Muscle layer of duodenum (tissue), 2 donors: ENCODE measurements around the gene ZNF215.
A peak's percentile ranks its signal among the peaks of the same experiment; 100 is the strongest.
"Not testable (repeated sequence)": the region's sequence is repeated elsewhere in the genome, so short reads cannot be mapped to it uniquely, and the experiment has no call there.

Experiments used
- H3K27ac ChIP-seq: one replicate; pipeline ENCODE4 v1.7.0; 2013; ENCODE audit warnings: mild to moderate bottlenecking, low read length
- H3K27me3 ChIP-seq: one replicate; pipeline ENCODE4 v1.7.0; 2013; ENCODE audit warnings: low read depth, mild to moderate bottlenecking, control low read depth, low read length
- H3K36me3 ChIP-seq, 2 donors: one replicate each; pipeline ENCODE4 v1.7.0; 2013; ENCODE audit warnings: low read length in 2 of 2, control low read depth in 1 of 2, mild to moderate bottlenecking in 1 of 2; ENCODE audit not compliant: insufficient read depth in 2 of 2, control insufficient read depth in 1 of 2
- H3K4me1 ChIP-seq, 2 donors: one replicate each; pipeline ENCODE4 v1.7.0; 2013; ENCODE audit warnings: low read length in 2 of 2, mild to moderate bottlenecking in 2 of 2, control low read depth in 1 of 2, moderate library complexity in 1 of 2; ENCODE audit not compliant: insufficient read depth in 2 of 2, control insufficient read depth in 1 of 2
- H3K4me3 ChIP-seq, 2 donors: one replicate each; pipeline ENCODE4 v1.7.0; 2013; ENCODE audit warnings: low read length in 2 of 2, low read depth in 1 of 2, mild to moderate bottlenecking in 1 of 2
- H3K9me3 ChIP-seq, 2 donors: one replicate each; pipeline ENCODE4 v1.7.0; 2013; ENCODE audit warnings: low read length in 2 of 2, control low read depth in 1 of 2, mild to moderate bottlenecking in 1 of 2; ENCODE audit not compliant: control insufficient read depth in 1 of 2
- donor health status: healthy.

ZNF215 gene

GRCh38 chr11:6904804-6905203, 21.4 kb upstream of the ZNF215 start:
- H3K4me3 ChIP-seq, H3K27me3 ChIP-seq, H3K27ac ChIP-seq, H3K4me1 ChIP-seq, H3K9me3 ChIP-seq, H3K36me3 ChIP-seq: not testable (repeated sequence)

- H3K27ac ChIP-seq = no peak overlapping the region
- no peaks in the 10 kb centered on the region for H3K9me3 ChIP-seq
- no peaks in the 10 kb centered on the region for H3K27me3 ChIP-seq
- no peaks in the 10 kb centered on the region for H3K36me3 ChIP-seq
- H3K4me1 ChIP-seq = no peaks in the 10 kb centered on the region
- no peak overlapping the region for H3K4me3 ChIP-seq
These were observed 14.8 kb upstream of the ZNF215 start for GRCh38 chr11:6911378-6911777.

GRCh38 chr11:6911948-6912347, 14.3 kb upstream of the ZNF215 start:
- no peaks in the 10 kb centered on the region for H3K27me3 ChIP-seq
- H3K36me3 ChIP-seq = no peaks in the 10 kb centered on the region
- H3K4me3 ChIP-seq = no peak overlapping the region

DNA sequence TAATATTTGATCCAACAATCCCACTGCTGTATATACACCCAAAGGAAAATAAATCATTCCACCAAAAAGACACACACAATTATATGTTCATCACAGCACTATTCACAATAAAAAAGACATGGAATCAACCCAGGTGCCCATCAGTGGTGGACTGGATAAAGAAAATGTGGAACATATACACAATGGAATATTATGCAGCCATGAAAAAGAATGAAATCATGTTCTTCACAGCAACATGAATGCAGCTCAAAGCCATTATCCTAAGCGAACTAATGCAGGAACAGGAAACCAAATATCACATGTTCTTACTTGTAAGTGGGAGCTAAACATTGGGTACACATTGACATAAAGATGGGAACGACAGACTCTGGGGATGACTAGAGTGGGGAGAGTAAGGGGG, 6.5 kb upstream of the ZNF215 start:
- H3K4me1 ChIP-seq = no peaks in the 10 kb centered on the region
- H3K4me3 ChIP-seq = no peak overlapping the region
- H3K9me3 ChIP-seq = no peaks in the 10 kb centered on the region
- H3K27ac ChIP-seq = no peak overlapping the region
- H3K27me3 ChIP-seq = no peaks in the 10 kb centered on the region
- no peaks in the 10 kb centered on the region for H3K36me3 ChIP-seq

More at GRCh38 chr11:6911948-6912347, 14.3 kb upstream of the ZNF215 start:
- Histone ChIP-seq H3K9me3 (no peaks in the 10 kb centered on the region), H3K4me1 (no peaks in the 10 kb centered on the region), H3K27ac (no peak overlapping the region)

- no peak within 1 kb of the TSS for H3K27ac ChIP-seq
- no peaks in the 10 kb centered on the region for H3K27me3 ChIP-seq
- no peaks in the 10 kb centered on the region for H3K4me1 ChIP-seq
- H3K4me3 ChIP-seq = no peak within 1 kb of the TSS
- H3K36me3 ChIP-seq = no peaks in the 10 kb centered on the region
- H3K9me3 ChIP-seq = no peaks in the 10 kb centered on the region
These were observed 5.5 kb upstream of the ZNF215 start, which contains the start of gene OR2D3 for GRCh38 chr11:6920702-6921101. Gene OR2D3 (plus strand): TSS chr11:6921002. CDS start chr11:6921002, 0 bp downstream.

- Histone ChIP-seq H3K27me3 (no peaks in the 10 kb centered on the region), H3K9me3 (no peaks in the 10 kb centered on the region), H3K36me3 (no peaks in the 10 kb centered on the region), H3K4me3 (no peak overlapping the region), H3K4me1 (peaks cover 0 to 6% of the 10 kb centered on the region in 2 donors), H3K27ac (no peak overlapping the region)
These were observed 1.1 kb upstream of the ZNF215 start for GRCh38 chr11:6925007-6925577.

DNA sequence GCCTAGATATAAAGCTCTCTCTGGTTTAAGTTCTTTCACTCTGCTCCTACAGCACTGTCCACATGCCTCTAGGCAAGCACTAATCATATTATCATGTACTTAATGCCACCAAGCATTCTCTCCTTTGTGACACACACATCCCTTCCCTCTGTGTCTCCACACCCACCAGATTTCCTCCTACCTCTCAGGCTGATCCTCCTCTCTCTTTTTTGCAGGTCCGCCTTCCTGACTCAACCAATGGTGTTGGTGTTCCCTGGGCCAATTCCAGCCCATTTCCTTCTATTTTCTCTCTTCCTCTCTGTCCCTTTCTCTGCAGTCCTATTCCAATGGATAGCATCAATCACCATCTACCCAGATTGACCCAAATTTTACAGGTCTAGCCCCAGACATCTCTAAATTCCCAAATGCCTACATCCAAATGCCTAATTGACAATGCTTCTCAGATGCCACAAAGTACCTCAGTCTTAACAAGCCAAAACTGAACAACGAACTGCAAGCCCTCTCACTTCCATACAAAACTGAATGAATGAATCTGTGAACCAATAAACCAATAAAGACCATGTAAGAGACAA, 504 bp upstream of the ZNF215 start:
- Histone ChIP-seq H3K9me3 (no peaks in the 10 kb centered on the region), H3K4me1 (peaks cover 0 to 6% of the 10 kb centered on the region in 2 donors), H3K27me3 (no peaks in the 10 kb centered on the region), H3K27ac (no peak overlapping the region), H3K36me3 (no peaks in the 10 kb centered on the region), H3K4me3 (peak overlapping the region; percentile 74 to 80)

GRCh38 chr11:6927030-6927617, 898 bp downstream of the ZNF215 start:
- Histone ChIP-seq H3K36me3 (no peaks in the 10 kb centered on the region), H3K27me3 (no peaks in the 10 kb centered on the region), H3K27ac (no peak overlapping the region), H3K4me1 (peaks cover 0 to 6% of the 10 kb centered on the region in 2 donors), H3K4me3 (peak overlapping the region; percentile 74 to 80), H3K9me3 (no peaks in the 10 kb centered on the region)

GRCh38 chr11:6928916-6929315, 2.7 kb downstream of the ZNF215 start:
- Histone ChIP-seq H3K4me1 (peaks cover 0 to 6% of the 10 kb centered on the region in 2 donors), H3K4me3 (no peak overlapping the region), H3K27me3 (no peaks in the 10 kb centered on the region), H3K9me3 (no peaks in the 10 kb centered on the region), H3K27ac (no peak overlapping the region), H3K36me3 (no peaks in the 10 kb centered on the region)

DNA sequence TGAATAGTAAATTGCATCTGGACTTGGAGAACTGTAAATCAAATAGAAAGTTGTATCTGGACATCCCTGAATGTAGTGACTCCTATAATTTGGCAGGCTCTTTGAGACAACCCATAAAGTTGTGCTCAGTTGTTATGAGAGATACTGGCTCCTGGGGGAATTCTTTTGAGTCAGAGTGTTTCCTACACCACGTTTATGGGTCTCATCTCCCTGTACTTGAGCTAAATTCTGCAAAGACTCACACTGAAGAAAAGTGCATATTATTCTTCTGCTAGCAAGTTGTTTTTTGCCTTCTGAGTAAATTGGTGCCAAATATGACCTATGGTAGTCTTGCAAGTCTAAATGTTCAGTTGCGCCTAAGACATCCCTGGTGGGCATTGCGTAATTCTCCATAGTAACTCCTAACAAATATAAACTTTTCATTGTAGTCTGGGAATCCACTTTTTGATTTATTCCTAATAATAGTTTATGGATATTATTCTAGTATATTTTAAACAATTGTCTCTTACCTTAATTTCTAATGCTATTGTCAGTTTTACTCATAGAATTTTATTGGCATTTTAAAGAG, 5.0 kb downstream of the ZNF215 start:
- Histone ChIP-seq H3K4me1 (peaks cover 0 to 6% of the 10 kb centered on the region in 2 donors), H3K9me3 (no peaks in the 10 kb centered on the region), H3K4me3 (no peak overlapping the region), H3K27me3 (no peaks in the 10 kb centered on the region), H3K27ac (no peak overlapping the region), H3K36me3 (no peaks in the 10 kb centered on the region)

GRCh38 chr11:6932145-6932544, 5.9 kb downstream of the ZNF215 start:
- no peak overlapping the region for H3K27ac ChIP-seq
- no peak overlapping the region for H3K4me3 ChIP-seq
- no peaks in the 10 kb centered on the region for H3K36me3 ChIP-seq
- H3K27me3 ChIP-seq = no peaks in the 10 kb centered on the region
- H3K4me1 ChIP-seq = peaks cover 0 to 4% of the 10 kb centered on the region in 2 donors
- no peaks in the 10 kb centered on the region for H3K9me3 ChIP-seq
